Body of pancreas (tissue), 4 donors: ENCODE measurements around the gene RAB3GAP2. TPM values are rescaled to one million over a fixed set of nuclear protein-coding genes. Genes with fewer than 3 reads are reported as not detected.
"Not testable (repeated sequence)": the region's sequence is repeated elsewhere in the genome, so short reads cannot be mapped to it uniquely, and the experiment has no call there.

ENCODE experiments used
- ATAC-seq: fragments of 150-250 bp; one replicate; pipeline ENCODE4 v1.9.1; 2016
- DNase-seq, 4 donors: peaks; one replicate each; pipeline ENCODE4 v3.0.0-alpha.2; 2019
- H3K27ac ChIP-seq, 4 donors: fragments of 200-600 bp; sonication (generic); 1 replicate in 3 of 4; 2 replicates in 1 of 4; pipeline versions ENCODE4 v1.5.1 to v1.6.1; 2016 to 2019; ENCODE audit warnings: mild to moderate bottlenecking in 1 of 4, mixed read lengths in 1 of 4, moderate library complexity in 1 of 4
- H3K27me3 ChIP-seq, 2 donors: fragments of 200-600 bp; sonication (generic); one replicate each; pipeline ENCODE4 v1.6.0; 2016; ENCODE audit warnings: mild to moderate bottlenecking in 1 of 2
- H3K36me3 ChIP-seq, 2 donors: fragments of 200-600 bp; sonication (generic); replicated peaks in 1 of 2; 2 replicates each; pipeline ENCODE4 v1.5.1; 2016; ENCODE audit warnings: low read depth in 2 of 2; ENCODE audit not compliant: insufficient read depth in 1 of 2
- H3K4me1 ChIP-seq: fragments of 200-600 bp; sonication (generic); one replicate; pipeline ENCODE4 v1.6.0; 2016
- H3K4me3 ChIP-seq, 2 donors: fragments of 200-600 bp; sonication (generic); 1 replicate in 1 of 2; 2 replicates in 1 of 2; pipeline ENCODE4 v1.5.1; 2016 to 2019
- H3K9me3 ChIP-seq, 3 donors: fragments of 200-600 bp; sonication (generic); 1 replicate in 2 of 3; 2 replicates in 1 of 3; pipeline ENCODE4 v1.5.1; 2016
- POLR2A ChIP-seq, 3 donors: fragments of 450-650 bp; IDR thresholded peaks; one replicate each; pipeline ENCODE4 v1.6.1; 2016; ENCODE audit warnings: antibody characterized with exemption in 3 of 3, mild to moderate bottlenecking in 2 of 3
- WGBS, 2 donors: methylation state at CpG; one replicate each; pipeline ENCODE4 v1.1.5; 2017; 5-methylcytosine and 5-hydroxymethylcytosine counted together
- intact Hi-C: fragments of 100-400 bp; cut with DNase I; formaldehyde crosslinking; loops from one replicate; pipeline ENCODE4 v1.15.1; 2023
- total RNA-seq, 2 donors: library from RNA; depleted of rRNA; stranded (reverse); fragments of >200 nt; gene quantifications; one replicate each; pipeline ENCODE4 v1.1.0, GENCODE V29; 2016
- TF ChIP-seq, protein P1 (sequence below), 7 experiments: fragments of 450-650 bp in 4 of 7; fragments of 200-600 bp in 3 of 7; sonication (generic) in 3 of 7; IDR thresholded peaks; one replicate each; pipeline ENCODE4 v1.5.1; 2016 to 2019; ENCODE audit warnings: antibody characterized with exemption in 7 of 7

RAB3GAP2 gene
- total RNA-seq, 2 donors from 2014 or later = 14.5 to 17.5 TPM

DNA sequence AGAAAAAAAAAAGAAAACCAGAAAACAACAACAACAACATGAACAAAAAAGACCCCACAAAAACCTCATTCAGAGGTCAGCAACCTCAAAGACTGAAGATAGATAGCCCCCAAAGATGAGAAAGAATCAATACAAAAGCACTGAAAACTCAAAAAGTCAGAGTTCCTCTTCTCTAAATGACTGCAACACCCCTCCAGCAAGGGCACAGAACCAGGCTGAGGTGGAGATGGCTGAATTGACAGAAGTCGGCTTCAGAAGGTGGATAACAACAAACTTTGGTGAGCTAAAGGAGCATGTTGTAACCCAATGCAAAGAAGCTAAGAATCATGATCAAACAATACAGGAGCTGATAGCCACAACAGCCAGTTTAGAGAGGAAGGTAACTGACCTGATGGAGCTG lies 17.0 kb downstream of the RAB3GAP2 start:
- TF ChIP-seq, protein P1, sequence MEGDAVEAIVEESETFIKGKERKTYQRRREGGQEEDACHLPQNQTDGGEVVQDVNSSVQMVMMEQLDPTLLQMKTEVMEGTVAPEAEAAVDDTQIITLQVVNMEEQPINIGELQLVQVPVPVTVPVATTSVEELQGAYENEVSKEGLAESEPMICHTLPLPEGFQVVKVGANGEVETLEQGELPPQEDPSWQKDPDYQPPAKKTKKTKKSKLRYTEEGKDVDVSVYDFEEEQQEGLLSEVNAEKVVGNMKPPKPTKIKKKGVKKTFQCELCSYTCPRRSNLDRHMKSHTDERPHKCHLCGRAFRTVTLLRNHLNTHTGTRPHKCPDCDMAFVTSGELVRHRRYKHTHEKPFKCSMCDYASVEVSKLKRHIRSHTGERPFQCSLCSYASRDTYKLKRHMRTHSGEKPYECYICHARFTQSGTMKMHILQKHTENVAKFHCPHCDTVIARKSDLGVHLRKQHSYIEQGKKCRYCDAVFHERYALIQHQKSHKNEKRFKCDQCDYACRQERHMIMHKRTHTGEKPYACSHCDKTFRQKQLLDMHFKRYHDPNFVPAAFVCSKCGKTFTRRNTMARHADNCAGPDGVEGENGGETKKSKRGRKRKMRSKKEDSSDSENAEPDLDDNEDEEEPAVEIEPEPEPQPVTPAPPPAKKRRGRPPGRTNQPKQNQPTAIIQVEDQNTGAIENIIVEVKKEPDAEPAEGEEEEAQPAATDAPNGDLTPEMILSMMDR (IDR thresholded peaks at IDR 0.05) = no peak
- TF ChIP-seq POLR2A (IDR thresholded peaks at IDR 0.05) = no peak
- Histone ChIP-seq H3K36me3 (no peaks in the 10 kb centered on the region), H3K4me3 (no peak overlapping the region), H3K4me1 (no peaks in the 10 kb centered on the region), H3K27me3 (no peaks in the 10 kb centered on the region), H3K9me3 (peaks cover 0 to 4% (median 0%) of the 10 kb centered on the region in 3 donors), H3K27ac (no peak overlapping the region)
- intact Hi-C loops = no loop called here
- DNase-seq (no peak), ATAC-seq (no peak)
- WGBS, 2 donors = 84 to 92% methylated on average over 1 of the region's 1 CpG

DNA sequence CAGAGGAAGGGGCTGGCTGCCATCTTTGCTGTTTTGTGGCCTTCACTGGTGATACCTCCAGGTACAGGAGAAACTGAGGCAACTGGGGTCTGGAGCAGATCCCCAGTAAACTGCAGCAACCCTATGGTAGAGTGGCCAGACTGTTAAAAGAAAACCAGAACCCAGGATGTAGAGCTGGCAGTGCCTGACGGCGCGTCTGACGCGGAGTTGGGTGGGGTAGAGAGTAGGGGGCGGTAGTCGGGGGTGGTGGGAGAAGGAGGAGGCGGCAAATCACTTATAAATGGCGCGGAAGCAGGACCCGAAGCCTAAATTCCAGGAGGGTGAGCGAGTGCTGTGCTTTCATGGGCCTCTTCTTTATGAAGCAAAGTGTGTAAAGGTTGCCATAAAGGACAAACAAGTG lies 19.0 kb downstream of the RAB3GAP2 start:
- not testable (repeated sequence) for DNase-seq

DNA sequence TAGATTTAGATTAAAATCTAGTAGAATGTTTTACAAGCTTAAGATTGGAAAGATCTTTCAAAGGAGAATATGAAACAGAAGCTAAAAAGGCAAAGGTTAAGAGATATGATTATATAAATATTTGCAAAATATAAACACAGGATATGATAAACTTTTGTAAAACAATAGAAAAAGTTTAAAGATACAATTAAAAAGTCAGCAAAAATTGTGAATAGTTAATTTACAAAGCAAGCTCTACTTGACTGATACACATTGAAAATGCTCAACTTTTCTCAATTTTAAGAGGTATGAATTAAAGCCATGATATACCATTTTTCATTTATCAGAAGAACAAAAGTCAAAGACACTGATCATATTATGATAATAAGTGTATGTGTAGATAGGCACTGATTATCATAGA lies 21.0 kb downstream of the RAB3GAP2 start:
- ATAC-seq (no peak), DNase-seq (no peak)
- H3K27ac ChIP-seq = no peak overlapping the region
- peaks cover 0 to 14% (median 0%) of the 10 kb centered on the region in 3 donors for H3K9me3 ChIP-seq
- no peaks in the 10 kb centered on the region for H3K27me3 ChIP-seq
- no peak overlapping the region for H3K4me3 ChIP-seq
- no peaks in the 10 kb centered on the region for H3K4me1 ChIP-seq
- intact Hi-C loops = no loop called here
- TF ChIP-seq, protein P1 (IDR thresholded peaks at IDR 0.05) = no peak
- no peaks in the 10 kb centered on the region for H3K36me3 ChIP-seq

More for the DNA sequence above, 19.0 kb downstream of the RAB3GAP2 start:
- ATAC-seq = peak; percentile 79
- H3K4me1 ChIP-seq, H3K36me3 ChIP-seq, H3K4me3 ChIP-seq, H3K27me3 ChIP-seq, intact Hi-C loops, H3K27ac ChIP-seq: not testable (repeated sequence)
- 95 to 98% methylated on average over 12 of the region's 12 CpGs for WGBS, 2 donors
- peaks cover 0 to 14% (median 0%) of the 10 kb centered on the region in 3 donors for H3K9me3 ChIP-seq

DNA sequence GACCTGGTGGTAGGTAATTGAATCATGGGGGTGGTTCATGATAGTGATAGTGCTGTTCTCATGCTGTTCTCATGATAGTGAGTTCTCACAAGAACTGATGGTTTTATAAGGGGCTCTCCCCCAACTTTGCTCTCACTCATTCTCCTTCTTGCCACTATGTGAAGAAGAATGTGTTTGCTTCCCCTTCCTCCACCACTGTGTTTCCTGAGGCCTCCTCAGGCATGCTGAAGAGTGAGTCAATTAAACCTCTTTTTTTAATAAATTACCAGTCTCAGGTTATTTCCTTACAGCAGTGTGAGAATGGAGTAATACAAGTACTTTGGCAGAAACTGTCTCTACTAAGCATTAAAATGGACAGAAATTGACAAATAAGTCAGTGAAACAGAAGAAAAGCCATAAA lies 21.6 kb downstream of the RAB3GAP2 start:
- Histone ChIP-seq H3K4me3 (no peak overlapping the region), H3K4me1 (no peaks in the 10 kb centered on the region), H3K36me3 (no peaks in the 10 kb centered on the region), H3K27ac (no peak overlapping the region), H3K9me3 (peaks cover 0 to 14% (median 0%) of the 10 kb centered on the region in 3 donors), H3K27me3 (no peaks in the 10 kb centered on the region)
- TF ChIP-seq, protein P1 (IDR thresholded peaks at IDR 0.05) = no peak
- TF ChIP-seq POLR2A (IDR thresholded peaks at IDR 0.05) = no peak
- ATAC-seq (no peak), DNase-seq (no peak)
- intact Hi-C loops = no loop called here

DNA sequence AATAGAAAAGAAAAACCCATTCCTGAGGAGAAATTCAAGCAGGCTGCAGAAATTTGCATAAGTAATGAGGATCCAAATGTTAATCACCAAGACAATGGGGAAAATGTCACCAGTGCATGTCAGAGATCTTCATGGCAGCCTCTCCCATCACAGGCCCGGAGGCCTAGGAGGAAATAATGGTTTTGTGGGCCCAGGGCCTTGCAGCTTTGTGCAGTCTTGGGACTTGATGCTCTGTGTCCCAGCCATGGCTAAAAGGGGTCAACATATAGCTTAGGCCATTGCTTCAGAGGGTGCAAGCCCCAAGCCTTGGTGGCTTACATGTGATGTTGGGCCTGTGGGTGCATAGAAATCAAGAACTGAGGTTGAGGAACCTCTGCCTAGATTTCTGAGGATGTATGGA lies 22.7 kb downstream of the RAB3GAP2 start:
- WGBS, 2 donors = 92 to 100% methylated on average over 1 of the region's 1 CpG
- H3K4me3 ChIP-seq = no peak overlapping the region
- H3K27me3 ChIP-seq = no peaks in the 10 kb centered on the region
- ATAC-seq (no peak), DNase-seq (no peak)
- no peaks in the 10 kb centered on the region for H3K36me3 ChIP-seq
- no peaks in the 10 kb centered on the region for H3K4me1 ChIP-seq
- intact Hi-C loops = no loop called here
- TF ChIP-seq, protein P1 (IDR thresholded peaks at IDR 0.05) = no peak
- no peak for TF ChIP-seq POLR2A (IDR thresholded peaks at IDR 0.05)
- peaks cover 0 to 14% (median 0%) of the 10 kb centered on the region in 3 donors for H3K9me3 ChIP-seq
- no peak overlapping the region for H3K27ac ChIP-seq

DNA sequence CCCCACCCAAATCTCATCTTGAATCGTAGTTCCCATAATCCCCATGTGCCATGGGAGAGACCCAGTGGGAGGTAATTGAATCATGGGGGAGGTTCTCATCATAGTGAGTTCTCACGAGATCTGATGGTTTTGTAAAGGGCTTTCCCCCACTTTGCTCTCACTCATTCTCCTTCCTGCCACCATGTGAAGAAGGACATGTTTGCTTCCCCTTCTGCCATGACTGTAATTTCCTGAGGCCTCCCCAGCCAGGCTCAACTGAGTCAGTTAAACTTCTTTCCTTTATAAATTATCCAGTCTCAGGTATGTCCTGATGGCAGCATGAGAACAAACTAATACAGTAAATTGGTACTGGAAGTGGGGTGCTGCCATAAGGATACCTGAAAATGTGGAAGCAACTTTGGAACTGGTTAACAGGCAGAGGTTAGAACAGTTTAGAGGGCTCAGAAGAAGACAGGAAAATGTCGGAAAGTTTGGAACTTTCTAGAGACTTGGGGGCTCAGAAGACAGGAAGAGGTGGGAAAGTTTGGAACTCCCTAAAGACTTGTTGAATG lies 23.5 kb downstream of the RAB3GAP2 start:
- H3K4me1 ChIP-seq, H3K27me3 ChIP-seq, DNase-seq, ATAC-seq, H3K4me3 ChIP-seq, H3K36me3 ChIP-seq, H3K27ac ChIP-seq, intact Hi-C loops: not testable (repeated sequence)
- 96 to 97% methylated on average over 3 of the region's 3 CpGs for WGBS, 2 donors
- H3K9me3 ChIP-seq = peaks cover 0 to 14% (median 0%) of the 10 kb centered on the region in 3 donors

DNA sequence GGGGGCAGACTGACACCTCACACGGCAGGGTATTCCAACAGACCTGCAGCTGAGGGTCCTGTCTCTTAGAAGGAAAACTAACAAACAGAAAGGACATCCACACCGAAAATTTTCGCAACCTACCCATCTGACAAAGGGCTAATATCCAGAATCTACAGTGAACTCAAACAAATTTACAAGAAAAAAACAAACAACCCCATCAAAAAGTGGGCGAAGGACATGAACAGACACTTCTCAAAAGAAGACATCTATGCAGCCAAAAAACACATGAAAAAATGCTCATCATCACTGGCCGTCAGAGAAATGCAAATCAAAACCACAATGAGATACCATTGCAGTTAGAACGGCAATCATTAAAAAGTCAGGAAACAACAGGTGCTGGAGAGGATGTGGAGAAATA lies 26.4 kb downstream of the RAB3GAP2 start:
- DNase-seq, H3K27me3 ChIP-seq, H3K27ac ChIP-seq, intact Hi-C loops, ATAC-seq, H3K4me1 ChIP-seq, H3K36me3 ChIP-seq, H3K4me3 ChIP-seq: not testable (repeated sequence)
- WGBS, 2 donors = 85 to 95% methylated on average over 6 of the region's 6 CpGs
- H3K9me3 ChIP-seq = peaks cover 0 to 14% (median 0%) of the 10 kb centered on the region in 3 donors
